Activated CD4-positive, alpha-beta T cell treated with anti-CD3 and anti-CD28 coated beads for 4 hours (primary cell): ENCODE measurements around the gene LRRK2.
"Not testable (repeated sequence)": the region's sequence is repeated elsewhere in the genome, so short reads cannot be mapped to it uniquely, and the experiment has no call there.

Experiments
- DNase-seq, 2 donors: peaks; one replicate each; pipeline ENCODE4 v3.0.0-alpha.2; 2020

Gene LRRK2

GRCh38 chr12:40250652-40251051, 25.9 kb downstream of the LRRK2 start:
- DNase-seq: not testable (repeated sequence)

- no peak for DNase-seq
These were observed 29.1 kb downstream of the LRRK2 start for GRCh38 chr12:40253936-40254335.

GRCh38 chr12:40254455-40255085, 29.8 kb downstream of the LRRK2 start:
- DNase-seq: no peak

- no peak for DNase-seq
These were observed 33.6 kb downstream of the LRRK2 start for GRCh38 chr12:40258371-40258770.

GRCh38 chr12:40261937-40262336, 37.1 kb downstream of the LRRK2 start:
- no peak for DNase-seq

GRCh38 chr12:40262657-40263056, 37.9 kb downstream of the LRRK2 start:
- no peak for DNase-seq

- DNase-seq: no peak
These were observed 39.0 kb downstream of the LRRK2 start for GRCh38 chr12:40263616-40264409.

GRCh38 chr12:40271981-40272664, 47.3 kb downstream of the LRRK2 start:
- DNase-seq: no peak

GRCh38 chr12:40281791-40282364, 57.1 kb downstream of the LRRK2 start:
- DNase-seq: no peak

GRCh38 chr12:40286583-40286982, 61.8 kb downstream of the LRRK2 start:
- DNase-seq: no peak

- no peak for DNase-seq
These were observed 62.7 kb downstream of the LRRK2 start for GRCh38 chr12:40287369-40287975.

GRCh38 chr12:40292788-40293429, 68.1 kb downstream of the LRRK2 start:
- DNase-seq: no peak

- DNase-seq: no peak
These were observed 73.5 kb downstream of the LRRK2 start for GRCh38 chr12:40298341-40298740.

GRCh38 chr12:40300490-40300889, 75.7 kb downstream of the LRRK2 start:
- DNase-seq: no peak

- no peak for DNase-seq
These were observed 84.2 kb downstream of the LRRK2 start for GRCh38 chr12:40309001-40309400.

GRCh38 chr12:40310211-40310610, 85.4 kb downstream of the LRRK2 start:
- no peak for DNase-seq

GRCh38 chr12:40312196-40312595, 87.4 kb downstream of the LRRK2 start:
- DNase-seq: no peak

GRCh38 chr12:40312982-40313576, 88.3 kb downstream of the LRRK2 start:
- DNase-seq: no peak

GRCh38 chr12:40313928-40314327, 89.1 kb downstream of the LRRK2 start:
- DNase-seq: no peak

GRCh38 chr12:40314927-40315326, 90.1 kb downstream of the LRRK2 start:
- no peak for DNase-seq

- DNase-seq: no peak
These were observed 90.6 kb downstream of the LRRK2 start for GRCh38 chr12:40315375-40315774.

GRCh38 chr12:40324261-40324660, 99.5 kb downstream of the LRRK2 start:
- DNase-seq: no peak
